Naive thymus-derived CD8-positive, alpha-beta T cell (primary cell): Measurements from ENCODE around the gene TMEM50A. TPM values are rescaled to one million over a fixed set of nuclear protein-coding genes. Genes with fewer than 3 reads are reported as not detected.
"Not testable (repeated sequence)": the region's sequence is repeated elsewhere in the genome, so short reads cannot be mapped to it uniquely, and the experiment has no call there.

Experiments used
- ATAC-seq, 2 donors: fragments of 150-1000 bp; cut with Tn5 transposase in 1 of 2; sonication (Bioruptor Pico), chemical (Tn5 transposase) in 1 of 2; 1 replicate in 1 of 2; 2 replicates in 1 of 2; pipeline ENCODE4 v1.10.0; 2021; ENCODE audit warnings: mild to moderate bottlenecking in 2 of 2, moderate library complexity in 2 of 2
- POLR2A ChIA-PET: fragments of 350-600 bp; sonication (Branson Sonifier 250); formaldehyde crosslinking; loops from one replicate; lab custom pipeline; 2021; ENCODE audit warnings: antibody characterized with exemption; lab: Charles Lee
- DNase-seq, 10 donors: peaks; one replicate each; pipeline versions ENCODE4 v3.0.0 to v3.0.0-alpha.2; 2020 to 2022
- H3K27ac Mint-ChIP-seq, 10 donors: one replicate each; pipeline ENCODE4 v1.8.0; 2020 to 2022; ENCODE audit warnings: mild to moderate bottlenecking in 10 of 10, mixed read lengths in 10 of 10, moderate library complexity in 4 of 10, inconsistent platforms in 1 of 10
- H3K27me3 Mint-ChIP-seq, 5 donors: one replicate each; pipeline ENCODE4 v1.8.0; 2021 to 2022; ENCODE audit warnings: mixed read lengths in 5 of 5
- H3K36me3 Mint-ChIP-seq, 3 donors: one replicate each; pipeline ENCODE4 v1.8.0; 2020 to 2022; ENCODE audit warnings: mixed read lengths in 3 of 3, mild to moderate bottlenecking in 2 of 3, inconsistent platforms in 1 of 3
- H3K4me1 Mint-ChIP-seq, 4 donors: one replicate each; pipeline ENCODE4 v1.8.0; 2021 to 2022; ENCODE audit warnings: mixed read lengths in 4 of 4
- H3K4me3 Mint-ChIP-seq, 10 donors: one replicate each; pipeline ENCODE4 v1.8.0; 2020 to 2022; ENCODE audit warnings: mild to moderate bottlenecking in 10 of 10, mixed read lengths in 10 of 10, moderate library complexity in 6 of 10, inconsistent platforms in 1 of 10
- H3K9me3 Mint-ChIP-seq, 9 donors: one replicate each; pipeline ENCODE4 v1.8.0; 2020 to 2022; ENCODE audit warnings: mixed read lengths in 9 of 9, mild to moderate bottlenecking in 3 of 9, inconsistent platforms in 1 of 9, moderate library complexity in 1 of 9
- polyA plus RNA-seq, 3 donors: library from polyadenylated mRNA; unstranded; fragments of 300-500 nt; fragmentation: Illumina TruSeq; gene quantifications; one replicate each; pipeline ENCODE4 v1.2.3, GENCODE V29; 2021
- total RNA-seq, 8 experiments: library from RNA in 2 of 8; stranded (reverse) in 2 of 8; gene quantifications; one replicate each; pipeline ENCODE4 v1.2.3 and lab custom pipeline; 2021 to 2026

TMEM50A gene
- total and polyA plus RNA-seq, 5 experiments from 2014 or later = 89.0 to 201 (median 130) TPM

DNA sequence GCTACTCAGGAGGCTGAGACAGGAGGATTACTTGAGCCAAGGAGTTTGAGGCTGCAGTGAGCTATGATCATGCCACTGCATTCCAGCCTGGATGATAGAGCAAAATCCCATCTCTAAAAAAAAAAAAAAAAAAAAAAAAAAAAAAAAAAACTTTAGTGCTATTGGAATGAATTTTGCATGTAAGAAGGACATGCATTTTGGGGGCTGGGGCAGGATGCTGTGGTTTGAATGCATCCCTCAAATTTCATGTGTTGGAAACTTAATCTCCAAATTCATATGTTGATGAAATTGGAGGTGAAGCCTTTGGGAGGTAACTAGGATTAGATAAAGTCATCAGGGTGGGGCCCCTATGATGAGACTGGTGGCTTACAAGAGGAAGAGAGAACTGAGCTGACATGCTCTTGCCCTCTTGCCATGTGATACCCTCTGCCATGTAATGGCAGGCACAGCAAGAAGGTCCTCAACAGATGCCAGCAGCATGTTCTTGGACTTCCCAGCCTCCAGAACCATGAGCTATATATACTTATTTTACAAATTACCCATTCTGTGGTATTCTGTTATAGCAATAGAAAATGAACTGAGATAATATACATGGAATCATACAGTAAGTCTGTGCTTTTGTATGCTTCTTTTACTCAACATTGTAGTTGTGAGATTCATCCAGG is 25.2 kb upstream of the TMEM50A start:
- H3K27me3 Mint-ChIP-seq, DNase-seq, ATAC-seq, H3K4me3 Mint-ChIP-seq, H3K4me1 Mint-ChIP-seq, POLR2A ChIA-PET: not testable (repeated sequence)
- H3K9me3 Mint-ChIP-seq = peaks cover 0 to 14% (median 3%) of the 10 kb centered on the region in 9 donors
- peaks cover 7 to 43% (median 33%) of the 10 kb centered on the region in 3 donors for H3K36me3 Mint-ChIP-seq
- peak overlapping the region in 3 of 10 donors; percentile 34 to 69 (median 37) for H3K27ac Mint-ChIP-seq

DNA sequence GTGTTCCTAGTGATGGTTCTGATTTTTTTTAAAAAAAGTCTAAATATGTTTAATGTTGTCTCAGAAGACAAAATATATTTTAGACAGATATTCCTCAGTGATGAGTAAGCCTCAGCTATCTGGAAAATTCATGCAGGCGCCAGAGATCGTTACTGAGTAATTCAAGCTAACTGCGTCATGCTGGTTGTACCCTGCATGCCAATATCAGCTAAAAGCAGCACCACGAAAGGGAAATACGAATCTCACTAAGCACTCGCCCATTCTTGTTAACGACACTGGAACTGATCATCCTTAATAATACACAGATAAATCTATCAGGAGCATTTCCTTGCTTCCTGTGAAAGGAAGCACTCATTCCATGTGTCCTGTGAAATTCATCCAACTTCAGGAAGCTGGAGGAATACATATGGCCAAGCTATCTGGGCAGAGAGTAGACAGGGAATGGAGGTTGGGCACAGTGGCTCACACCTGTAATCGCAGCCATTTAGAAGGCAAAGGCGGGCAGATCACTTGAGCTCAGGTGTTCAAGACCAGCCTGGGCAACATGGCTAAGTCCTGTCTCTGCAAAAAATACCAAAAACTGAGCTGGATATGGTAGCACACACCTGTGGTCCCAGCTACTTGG is 17.7 kb upstream of the TMEM50A start:
- Mint-ChIP-seq H3K36me3 (peaks cover 0 to 34% (median 8%) of the 10 kb centered on the region in 3 donors), H3K27ac (peak overlapping the region in 3 of 10 donors; percentile 6 to 53 (median 39))
- not testable (repeated sequence) for H3K27me3 Mint-ChIP-seq, H3K4me1 Mint-ChIP-seq, H3K4me3 Mint-ChIP-seq, DNase-seq, H3K9me3 Mint-ChIP-seq, ATAC-seq
- POLR2A ChIA-PET = interaction anchor here (0.6 kb wide), 2 partner anchors 11 to 1303 kb away, joined by 5 to 6 read pairs; no protein-coding TSS in a partner anchor

DNA sequence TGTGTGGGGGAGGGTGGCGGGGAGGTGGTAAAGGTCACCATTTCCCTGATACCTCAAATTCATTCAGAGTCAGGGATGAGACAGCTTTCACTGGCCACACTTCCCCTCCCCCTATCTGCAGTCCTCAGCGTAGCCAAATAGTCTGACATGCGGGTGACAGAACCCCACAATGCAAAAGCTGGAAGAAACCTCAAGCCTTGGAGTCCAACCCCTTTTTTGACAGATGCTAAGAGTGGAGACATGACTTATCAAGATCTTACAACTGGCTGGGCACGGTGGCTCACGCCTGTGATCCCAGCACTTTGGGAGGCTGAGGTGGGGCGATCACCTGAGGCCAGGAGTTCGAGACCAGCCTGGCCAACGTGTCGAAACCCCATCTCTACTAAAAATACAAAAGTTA is 16.0 kb upstream of the TMEM50A start:
- H3K27me3 Mint-ChIP-seq, DNase-seq, H3K4me1 Mint-ChIP-seq, H3K4me3 Mint-ChIP-seq, H3K9me3 Mint-ChIP-seq, POLR2A ChIA-PET, ATAC-seq: not testable (repeated sequence)
- Mint-ChIP-seq H3K36me3 (peaks cover 0 to 26% (median 4%) of the 10 kb centered on the region in 3 donors), H3K27ac (peak overlapping the region in 1 of 10 donors; percentile 40)

DNA sequence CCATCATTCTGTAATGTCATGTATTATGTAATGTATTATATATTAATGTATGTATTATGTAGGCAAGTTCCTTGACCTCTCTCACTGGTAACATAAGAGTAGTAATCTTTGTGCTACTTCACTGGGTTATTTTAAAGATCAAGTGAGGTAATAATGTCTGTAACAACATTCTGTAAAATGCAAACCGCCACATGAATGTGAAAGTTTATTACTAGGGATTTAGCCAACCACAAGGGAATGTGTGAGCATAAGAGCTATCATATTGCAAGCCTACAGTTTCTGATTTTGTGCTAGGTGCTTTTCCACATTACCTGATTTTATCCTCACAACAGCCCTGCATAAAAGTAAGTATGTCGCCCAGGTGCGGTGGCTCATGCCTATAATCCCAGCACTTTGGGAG is 13.7 kb upstream of the TMEM50A start:
- POLR2A ChIA-PET, ATAC-seq, H3K27ac Mint-ChIP-seq, H3K27me3 Mint-ChIP-seq, H3K9me3 Mint-ChIP-seq, H3K4me3 Mint-ChIP-seq, DNase-seq: not testable (repeated sequence)
- Mint-ChIP-seq H3K36me3 (peaks cover 0 to 17% (median 4%) of the 10 kb centered on the region in 3 donors), H3K4me1 (peaks cover 0 to 12% (median under 1%) of the 10 kb centered on the region in 4 donors)

DNA sequence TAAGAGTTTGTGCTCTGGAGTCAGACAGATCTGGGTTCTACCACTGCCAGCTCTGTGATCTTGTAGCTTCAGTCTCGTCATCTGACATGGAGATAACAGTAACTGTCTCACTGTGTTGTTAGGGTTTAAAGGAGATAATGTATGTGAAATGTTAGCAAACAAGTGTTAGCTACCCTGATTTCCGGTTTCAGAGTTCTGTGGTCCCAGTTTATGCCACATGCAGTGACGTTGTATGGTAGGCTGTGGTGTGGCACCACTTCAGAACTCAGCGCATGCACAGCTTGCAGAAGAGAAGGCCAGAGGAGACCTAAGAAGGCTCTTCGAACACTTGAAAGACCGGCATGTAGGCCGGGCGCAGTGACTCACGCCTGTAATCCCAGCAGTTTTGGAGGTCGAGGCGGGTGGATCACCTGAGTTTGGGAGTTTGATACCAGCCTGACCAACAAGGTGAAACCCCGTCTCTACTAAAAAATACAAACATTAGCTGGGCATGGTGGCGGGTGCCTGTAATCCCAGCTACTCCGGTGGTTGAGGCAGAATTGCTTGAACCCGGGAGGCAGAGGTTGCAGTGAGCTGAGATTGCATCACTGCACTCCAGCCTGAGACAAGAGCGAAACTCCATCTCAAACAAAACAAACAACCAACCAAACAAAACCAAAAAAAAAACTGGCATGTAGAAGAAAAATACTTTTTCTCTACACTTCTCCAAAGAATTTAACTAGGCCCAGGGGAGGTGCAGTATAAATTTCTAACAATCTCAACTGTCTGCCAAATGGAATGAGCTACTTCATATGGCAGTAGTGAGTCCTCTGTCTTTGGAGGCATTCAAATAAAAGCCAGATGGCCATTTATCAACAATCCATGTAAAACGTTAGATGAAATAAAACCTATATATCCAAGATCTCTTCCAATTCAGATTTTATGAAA is 10.0 kb upstream of the TMEM50A start:
- H3K27me3 Mint-ChIP-seq, POLR2A ChIA-PET: not testable (repeated sequence)

DNA sequence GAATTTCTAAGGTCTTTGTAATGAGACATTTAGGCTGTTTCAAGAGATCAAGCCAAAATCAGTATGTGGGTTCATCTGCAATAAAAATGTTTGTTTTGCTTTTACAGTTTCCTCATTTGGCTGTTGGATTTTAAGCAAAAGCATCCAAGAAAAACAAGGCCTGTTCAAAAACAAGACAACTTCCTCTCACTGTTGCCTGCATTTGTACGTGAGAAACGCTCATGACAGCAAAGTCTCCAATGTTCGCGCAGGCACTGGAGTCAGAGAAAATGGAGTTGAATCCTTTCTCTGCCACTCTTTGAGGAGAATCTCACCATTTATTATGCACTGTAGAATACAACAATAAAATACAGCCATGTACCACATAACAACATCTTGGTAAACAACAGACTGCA is 9.3 kb upstream of the TMEM50A start:
- not testable (repeated sequence) for ATAC-seq, DNase-seq

More for the DNA sequence above, 10.0 kb upstream of the TMEM50A start:
- H3K9me3 Mint-ChIP-seq, H3K27ac Mint-ChIP-seq, DNase-seq, H3K4me3 Mint-ChIP-seq: not testable (repeated sequence)
- Mint-ChIP-seq H3K36me3 (peaks cover 0 to 19% (median 2%) of the 10 kb centered on the region in 3 donors), H3K4me1 (peaks cover 3 to 30% (median 17%) of the 10 kb centered on the region in 4 donors)
- peak; percentile 83 to 85 for ATAC-seq

DNA sequence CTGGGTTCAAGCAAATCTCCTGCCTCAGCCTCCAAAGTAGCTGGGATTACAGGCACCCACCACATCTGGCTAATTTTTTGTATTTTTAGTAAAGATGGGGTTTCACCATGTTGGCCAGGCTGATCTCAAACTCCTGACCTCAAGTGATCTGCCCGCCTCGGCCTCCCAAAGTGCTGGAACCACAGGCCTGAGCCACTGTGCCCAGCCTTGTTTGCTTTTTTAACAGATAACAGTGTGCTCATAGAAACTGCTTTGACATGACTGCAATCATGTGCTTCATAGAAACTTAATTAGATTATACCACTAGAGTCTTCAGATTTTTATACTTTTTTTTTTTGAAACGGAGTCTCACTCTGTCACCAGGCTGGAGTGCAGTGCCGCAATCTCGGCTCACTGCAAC is 8.8 kb upstream of the TMEM50A start:
- ATAC-seq, POLR2A ChIA-PET, H3K27me3 Mint-ChIP-seq, DNase-seq, H3K9me3 Mint-ChIP-seq: not testable (repeated sequence)
- Mint-ChIP-seq H3K27ac (peak overlapping the region; percentile 11 to 96 (median 86)), H3K4me3 (peak overlapping the region in 3 of 10 donors; percentile 23 to 79 (median 63)), H3K4me1 (peaks cover 7 to 39% (median 26%) of the 10 kb centered on the region in 4 donors), H3K36me3 (peaks cover 0 to 28% (median 2%) of the 10 kb centered on the region in 3 donors)

More for the DNA sequence above, 9.3 kb upstream of the TMEM50A start:
- POLR2A ChIA-PET, H3K9me3 Mint-ChIP-seq, H3K27me3 Mint-ChIP-seq, H3K4me3 Mint-ChIP-seq: not testable (repeated sequence)
- Mint-ChIP-seq H3K36me3 (peaks cover 0 to 26% (median 2%) of the 10 kb centered on the region in 3 donors), H3K4me1 (peaks cover 7 to 34% (median 22%) of the 10 kb centered on the region in 4 donors), H3K27ac (peak overlapping the region in 3 of 10 donors; percentile 25 to 74 (median 62))

DNA sequence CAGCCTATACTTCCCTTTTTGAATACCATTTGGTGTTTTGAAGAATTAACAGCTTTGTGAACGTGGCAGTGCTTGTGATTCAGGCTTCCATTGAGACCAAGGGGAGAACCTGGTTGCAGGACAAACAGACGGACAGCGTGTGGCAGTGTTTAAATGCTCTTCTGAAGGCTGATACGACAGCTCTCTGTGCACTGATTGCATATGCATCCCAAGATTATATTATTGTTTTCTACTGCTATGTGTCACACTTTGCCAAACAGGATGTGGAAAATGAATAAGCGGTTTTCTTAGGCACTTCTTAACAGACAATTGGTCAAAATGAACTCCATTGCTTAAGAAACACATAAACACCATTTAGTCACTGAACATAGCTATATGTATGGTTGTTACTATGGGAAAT is 8.2 kb upstream of the TMEM50A start:
- Mint-ChIP-seq H3K36me3 (peaks cover 0 to 30% (median 2%) of the 10 kb centered on the region in 3 donors), H3K4me1 (peaks cover 10 to 42% (median 29%) of the 10 kb centered on the region in 4 donors), H3K4me3 (peak overlapping the region in 8 of 10 donors; percentile 23 to 79 (median 54)), H3K27ac (peak overlapping the region; percentile 61 to 96 (median 88))
- ATAC-seq (peak; percentile 45 to 49), DNase-seq (peak in 3 of 10 donors; percentile 5 to 28 (median 23))
- POLR2A ChIA-PET, H3K27me3 Mint-ChIP-seq, H3K9me3 Mint-ChIP-seq: not testable (repeated sequence)

DNA sequence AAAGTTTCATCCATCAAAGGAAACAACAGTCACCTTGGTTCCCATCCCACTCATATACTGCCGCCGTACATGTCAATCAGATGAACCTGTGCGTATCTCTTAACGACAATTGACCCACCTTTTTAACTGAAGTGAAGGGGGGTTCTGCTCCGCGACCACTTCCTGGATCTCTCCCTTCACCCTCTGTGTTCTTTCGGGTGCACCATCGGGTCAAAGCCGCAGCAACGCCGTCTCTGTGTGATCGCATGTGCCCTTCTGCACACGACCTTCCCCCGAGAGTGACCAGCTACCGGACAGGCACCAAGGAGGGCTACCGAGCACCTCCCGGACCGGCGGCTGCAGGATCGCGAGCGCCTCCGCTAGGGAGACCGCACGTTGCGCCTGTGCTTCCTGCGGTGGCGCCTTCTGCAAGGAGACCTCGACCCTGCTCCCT is 1.2 kb upstream of the TMEM50A start:
- peak; percentile 5 to 31 for ATAC-seq
- peaks cover 0 to 32% (median 2%) of the 10 kb centered on the region in 3 donors for H3K36me3 Mint-ChIP-seq
- H3K27ac Mint-ChIP-seq = peak overlapping the region; percentile 80 to 97 (median 92)
- H3K4me3 Mint-ChIP-seq = peak overlapping the region; percentile 87 to 97 (median 95)
- peaks cover 19 to 48% (median 40%) of the 10 kb centered on the region in 4 donors for H3K4me1 Mint-ChIP-seq
- H3K9me3 Mint-ChIP-seq, H3K27me3 Mint-ChIP-seq, POLR2A ChIA-PET: not testable (repeated sequence)
- DNase-seq = peak in 8 of 10 donors; percentile 6 to 50 (median 32)

DNA sequence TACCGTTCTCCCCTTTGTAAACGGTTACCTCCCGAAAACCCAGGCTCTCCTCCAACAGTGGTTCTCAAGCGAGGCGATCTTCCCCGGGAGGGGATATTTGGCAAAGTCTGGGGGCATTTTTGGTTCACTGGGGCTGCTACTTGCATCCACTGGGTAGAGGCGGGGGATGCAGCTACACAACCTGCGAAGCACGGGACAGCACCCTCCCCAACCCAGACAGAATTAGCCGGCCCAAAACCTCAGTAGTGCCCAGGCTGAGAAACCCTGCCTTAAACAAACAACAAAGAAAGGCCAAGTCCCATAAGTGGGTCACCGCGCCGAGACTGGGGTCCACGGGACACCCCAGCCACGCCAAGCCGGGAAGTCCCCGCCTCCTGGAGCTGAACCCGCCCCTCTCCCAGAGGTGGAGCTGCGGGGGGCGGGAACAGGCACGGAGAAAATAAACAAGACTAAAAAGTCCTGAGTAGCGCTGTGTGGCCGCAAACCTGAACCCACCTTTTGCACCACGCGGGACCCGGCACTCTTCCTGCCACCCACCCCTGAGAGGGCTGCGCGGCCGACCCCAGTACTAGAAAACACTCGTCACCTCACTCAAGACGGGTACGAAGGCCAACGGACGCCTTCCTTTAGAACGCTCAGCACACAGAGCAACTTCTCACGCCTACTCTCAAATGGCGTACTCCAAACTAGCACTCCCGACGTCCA is 499 bp upstream of the TMEM50A start:
- H3K9me3 Mint-ChIP-seq, H3K27me3 Mint-ChIP-seq: not testable (repeated sequence)
- H3K4me1 Mint-ChIP-seq = peaks cover 20 to 53% (median 38%) of the 10 kb centered on the region in 4 donors
- POLR2A ChIA-PET = interaction anchor here (0.6 to 2.1 kb wide), 2 partner anchors 105 to 1509 kb away, joined by 3 to 12 read pairs; partner anchors contain the start of gene SYF2
- DNase-seq = peak in 6 of 10 donors; percentile 15 to 71 (median 27)
- peak; percentile 77 to 78 for ATAC-seq
- H3K36me3 Mint-ChIP-seq = peaks cover 0 to 32% (median 0%) of the 10 kb centered on the region in 3 donors
- H3K4me3 Mint-ChIP-seq = peak overlapping the region; percentile 90 to 97 (median 95)
- H3K27ac Mint-ChIP-seq = peak overlapping the region in 9 of 10 donors; percentile 55 to 97 (median 96)

DNA sequence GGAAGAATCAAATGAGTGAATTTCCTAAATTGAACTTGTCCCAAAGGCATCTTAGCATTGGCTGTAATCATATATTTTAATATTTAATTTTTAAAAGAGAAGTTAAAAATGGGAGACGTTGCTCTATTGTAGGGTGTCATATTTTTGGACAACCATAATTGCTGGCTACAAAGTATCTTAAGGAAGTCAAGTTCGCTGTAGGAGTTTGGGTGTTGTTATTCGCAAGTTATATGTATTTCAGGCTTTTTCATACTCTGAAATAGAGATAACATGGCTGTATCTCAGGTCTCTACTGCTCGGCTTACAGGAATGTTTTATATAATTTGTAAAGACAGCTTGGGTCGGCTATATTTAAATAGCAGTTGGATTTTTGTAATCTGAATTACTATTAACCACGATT is 852 bp downstream of the TMEM50A start:
- Mint-ChIP-seq H3K27me3 (no peaks in the 10 kb centered on the region), H3K4me1 (peaks cover 20 to 57% (median 39%) of the 10 kb centered on the region in 4 donors), H3K4me3 (peak overlapping the region; percentile 89 to 96 (median 94)), H3K9me3 (no peaks in the 10 kb centered on the region), H3K36me3 (peaks cover 0 to 32% (median 4%) of the 10 kb centered on the region in 3 donors), H3K27ac (peak overlapping the region; percentile 55 to 97 (median 96))
- ATAC-seq (no peak), DNase-seq (peak in 1 of 10 donors; percentile 6)
- POLR2A ChIA-PET = interaction anchor here (0.6 to 2.1 kb wide), 5 partner anchors 58 to 106 kb away, joined by 3 to 12 read pairs (median 3); partner anchors contain the start of genes RSRP1 and SYF2
